Activated CD4-positive, alpha-beta memory T cell treated with anti-CD3 and anti-CD28 coated beads for 36 hours (primary cell): ENCODE measurements around the gene SLC23A1. TPM values are rescaled to one million over a fixed set of nuclear protein-coding genes. Genes with fewer than 3 reads are reported as not detected.

Source experiments
- CTCF ChIA-PET: fragments of 350-600 bp; sonication (Branson Sonifier 250); formaldehyde crosslinking; loops from one replicate; lab custom pipeline; 2021; ENCODE audit warnings: antibody characterized with exemption, inconsistent platforms; lab: Charles Lee
- POLR2A ChIA-PET: fragments of 350-600 bp; sonication (Branson Sonifier 250); formaldehyde crosslinking; loops from one replicate; lab custom pipeline; 2021; ENCODE audit warnings: antibody characterized with exemption; lab: Charles Lee
- DNase-seq: peaks from one replicate; pipeline ENCODE4 v3.0.0-alpha.2; 2020
- H3K27ac Mint-ChIP-seq: one replicate; pipeline ENCODE4 v1.8.0; 2021; ENCODE audit warnings: mixed read lengths
- H3K27me3 Mint-ChIP-seq: one replicate; pipeline ENCODE4 v1.8.0; 2021; ENCODE audit warnings: mixed read lengths
- H3K36me3 Mint-ChIP-seq: one replicate; pipeline ENCODE4 v1.8.0; 2021; ENCODE audit warnings: mixed read lengths
- H3K4me1 Mint-ChIP-seq: one replicate; pipeline ENCODE4 v1.8.0; 2021; ENCODE audit warnings: low read depth, mixed read lengths
- H3K4me3 Mint-ChIP-seq: one replicate; pipeline ENCODE4 v1.8.0; 2021; ENCODE audit warnings: mild to moderate bottlenecking, mixed read lengths
- H3K9me3 Mint-ChIP-seq: one replicate; pipeline ENCODE4 v1.8.0; 2021; ENCODE audit warnings: mixed read lengths
- intact Hi-C: fragments of 100-400 bp; cut with micrococcal nuclease; formaldehyde crosslinking; loops from one replicate; pipeline ENCODE4 v1.15.1; 2023
- total RNA-seq, 2 experiments: library from RNA; stranded (reverse); gene quantifications; one replicate each; pipeline ENCODE4 v1.2.3, GENCODE V29; 2021

SLC23A1 gene
- total RNA-seq, 2 experiments from 2014 or later: 1.0 to 1.4 TPM

DNA sequence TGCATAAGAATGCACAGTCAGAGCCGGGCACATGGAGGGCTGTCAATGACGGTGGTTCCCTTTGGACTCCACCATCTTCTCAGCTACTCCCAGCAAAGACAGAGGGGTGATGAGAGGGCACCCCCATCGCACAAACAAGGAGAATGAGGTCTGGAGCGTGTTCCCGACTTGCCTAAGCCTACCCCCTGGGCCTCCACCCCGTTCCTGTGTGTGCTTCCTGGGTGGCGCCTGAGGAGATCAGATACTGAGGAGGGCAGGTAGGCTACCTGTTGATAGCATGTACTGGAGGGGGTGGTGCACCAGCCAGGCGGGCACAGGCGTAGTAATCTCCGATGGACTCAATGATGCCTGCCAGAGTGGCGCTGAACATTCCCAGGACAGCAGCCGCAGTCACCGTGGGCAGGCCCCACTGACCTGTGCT is 4.1 kb downstream of the SLC23A1 start:
- no peaks in the 10 kb centered on the region for H3K9me3 Mint-ChIP-seq
- no peaks in the 10 kb centered on the region for H3K27me3 Mint-ChIP-seq
- CTCF ChIA-PET: no interaction called here
- no peak for DNase-seq
- H3K4me3 Mint-ChIP-seq: no peak overlapping the region
- POLR2A ChIA-PET: no interaction called here
- no peak overlapping the region for H3K27ac Mint-ChIP-seq
- no peaks in the 10 kb centered on the region for H3K36me3 Mint-ChIP-seq
- intact Hi-C loops: no loop called here
- no peaks in the 10 kb centered on the region for H3K4me1 Mint-ChIP-seq

- H3K27me3 Mint-ChIP-seq: no peaks in the 10 kb centered on the region
- no peak overlapping the region for H3K27ac Mint-ChIP-seq
- DNase-seq: no peak
- no peaks in the 10 kb centered on the region for H3K36me3 Mint-ChIP-seq
- H3K9me3 Mint-ChIP-seq: no peaks in the 10 kb centered on the region
- intact Hi-C loops: no loop called here
- CTCF ChIA-PET: no interaction called here
- POLR2A ChIA-PET: no interaction called here
- no peak overlapping the region for H3K4me3 Mint-ChIP-seq
- no peaks in the 10 kb centered on the region for H3K4me1 Mint-ChIP-seq
Observed at GRCh38 chr5:139378101-139378825, 4.8 kb downstream of the SLC23A1 start.

DNA sequence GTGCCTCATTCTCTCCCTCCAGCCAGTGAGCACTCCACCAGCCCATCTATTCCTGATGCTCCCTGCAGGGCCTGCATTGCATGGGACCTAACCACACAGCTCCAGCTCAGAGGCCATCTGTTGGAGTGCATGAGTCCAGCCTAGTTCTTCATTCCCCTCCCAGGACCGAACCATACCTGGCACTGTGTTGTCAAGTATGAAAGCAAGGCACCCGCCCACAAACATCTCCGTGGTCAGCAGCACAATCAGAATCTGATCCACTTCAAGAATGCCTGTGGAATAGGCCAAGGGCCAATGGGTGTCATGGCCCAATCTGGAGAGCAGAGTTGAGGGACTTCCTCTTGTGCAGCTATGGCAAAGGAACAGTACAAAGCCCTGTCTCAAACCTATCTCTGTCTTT is 5.9 kb downstream of the SLC23A1 start:
- H3K27ac Mint-ChIP-seq: no peak overlapping the region
- peaks cover under 1% of the 10 kb centered on the region for H3K4me1 Mint-ChIP-seq
- H3K36me3 Mint-ChIP-seq: no peaks in the 10 kb centered on the region
- ChIA-PET POLR2A (no interaction called here), CTCF (interaction anchor here (1.9 kb wide), 1 partner anchor 15 kb away, joined by 6 read pairs; no protein-coding TSS in a partner anchor)
- H3K9me3 Mint-ChIP-seq: no peaks in the 10 kb centered on the region
- intact Hi-C loops: no loop called here
- H3K27me3 Mint-ChIP-seq: no peaks in the 10 kb centered on the region
- H3K4me3 Mint-ChIP-seq: no peak overlapping the region
- no peak for DNase-seq

GRCh38 chr5:139376364-139376763 is 6.7 kb downstream of the SLC23A1 start:
- no peaks in the 10 kb centered on the region for H3K27me3 Mint-ChIP-seq
- CTCF ChIA-PET: interaction anchor here (1.9 kb wide), 1 partner anchor 16 kb away, joined by 6 read pairs; no protein-coding TSS in a partner anchor

GRCh38 chr5:139374909-139375308 is 8.2 kb downstream of the SLC23A1 start:
- Mint-ChIP-seq H3K27me3 (no peaks in the 10 kb centered on the region), H3K4me1 (peaks cover 13% of the 10 kb centered on the region), H3K27ac (no peak overlapping the region), H3K4me3 (no peak overlapping the region), H3K36me3 (peaks cover 1% of the 10 kb centered on the region), H3K9me3 (no peaks in the 10 kb centered on the region)
- intact Hi-C loops: no loop called here
- ChIA-PET CTCF (interaction anchor here (1.6 kb wide), 1 partner anchor 124 kb away, joined by 3 read pairs; no protein-coding TSS in a partner anchor), POLR2A (interaction anchor here (1.3 to 1.5 kb wide), 2 partner anchors 10 to 15 kb away, joined by 3 to 5 read pairs; partner anchors contain the start of gene MZB1)
- DNase-seq: no peak

More at GRCh38 chr5:139376364-139376763, 6.7 kb downstream of the SLC23A1 start:
- no peak overlapping the region for H3K4me3 Mint-ChIP-seq
- no peak for DNase-seq
- no peaks in the 10 kb centered on the region for H3K9me3 Mint-ChIP-seq
- no peaks in the 10 kb centered on the region for H3K36me3 Mint-ChIP-seq
- intact Hi-C loops: no loop called here
- peaks cover 9% of the 10 kb centered on the region for H3K4me1 Mint-ChIP-seq
- no peak overlapping the region for H3K27ac Mint-ChIP-seq
- POLR2A ChIA-PET: no interaction called here

- no peaks in the 10 kb centered on the region for H3K9me3 Mint-ChIP-seq
- H3K4me3 Mint-ChIP-seq: no peak overlapping the region
- intact Hi-C loops: no loop called here
- ChIA-PET POLR2A (interaction anchor here (1.0 kb wide), 2 partner anchors 20 to 42 kb away, joined by 3 to 5 read pairs; no protein-coding TSS in a partner anchor), CTCF (interaction anchor here (0.6 to 1.1 kb wide), 3 partner anchors 31 to 79 kb away, joined by 3 read pairs; no protein-coding TSS in a partner anchor)
- peak overlapping the region; percentile 19 for H3K27ac Mint-ChIP-seq
- no peaks in the 10 kb centered on the region for H3K27me3 Mint-ChIP-seq
- peaks cover 6% of the 10 kb centered on the region for H3K36me3 Mint-ChIP-seq
- no peak for DNase-seq
- peaks cover 13% of the 10 kb centered on the region for H3K4me1 Mint-ChIP-seq
Observed at GRCh38 chr5:139371482-139372435, 11.3 kb downstream of the SLC23A1 start.

DNA sequence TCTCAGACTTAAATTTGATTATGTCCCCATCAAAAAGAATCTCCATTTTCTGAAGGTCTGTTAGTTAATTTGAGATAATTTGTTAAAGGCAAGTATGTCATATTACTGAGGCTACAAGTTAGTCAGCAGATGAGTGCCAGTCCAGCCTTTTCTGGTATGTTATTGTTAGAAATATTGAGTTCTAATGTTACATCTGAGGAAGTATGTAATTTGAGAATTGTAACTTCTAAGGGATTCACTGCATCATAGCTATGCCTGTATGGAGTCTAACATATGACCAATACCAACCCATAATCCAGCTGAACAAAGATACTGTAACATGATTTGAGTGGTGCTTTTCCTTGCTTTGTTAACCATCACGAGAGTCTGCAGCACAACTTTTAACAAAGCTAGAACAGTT is 13.9 kb downstream of the SLC23A1 start:
- Mint-ChIP-seq H3K4me1 (peaks cover 13% of the 10 kb centered on the region), H3K27ac (no peak overlapping the region), H3K4me3 (no peak overlapping the region), H3K9me3 (no peaks in the 10 kb centered on the region), H3K36me3 (peaks cover 19% of the 10 kb centered on the region), H3K27me3 (no peaks in the 10 kb centered on the region)
- DNase-seq: no peak
- intact Hi-C loops: no loop called here
- ChIA-PET POLR2A (no interaction called here), CTCF (interaction anchor here (1.1 kb wide), 1 partner anchor 118 kb away, joined by 3 read pairs; no protein-coding TSS in a partner anchor)

- ChIA-PET CTCF (interaction anchor here (1.1 kb wide), 1 partner anchor 118 kb away, joined by 3 read pairs; no protein-coding TSS in a partner anchor), POLR2A (no interaction called here)
- H3K27me3 Mint-ChIP-seq: no peaks in the 10 kb centered on the region
- peaks cover 18% of the 10 kb centered on the region for H3K4me1 Mint-ChIP-seq
- intact Hi-C loops: no loop called here
- peaks cover 24% of the 10 kb centered on the region for H3K36me3 Mint-ChIP-seq
- no peaks in the 10 kb centered on the region for H3K9me3 Mint-ChIP-seq
- no peak overlapping the region for H3K27ac Mint-ChIP-seq
- no peak for DNase-seq
- H3K4me3 Mint-ChIP-seq: no peak overlapping the region
Observed at GRCh38 chr5:139368613-139369012, 14.5 kb downstream of the SLC23A1 start.

DNA sequence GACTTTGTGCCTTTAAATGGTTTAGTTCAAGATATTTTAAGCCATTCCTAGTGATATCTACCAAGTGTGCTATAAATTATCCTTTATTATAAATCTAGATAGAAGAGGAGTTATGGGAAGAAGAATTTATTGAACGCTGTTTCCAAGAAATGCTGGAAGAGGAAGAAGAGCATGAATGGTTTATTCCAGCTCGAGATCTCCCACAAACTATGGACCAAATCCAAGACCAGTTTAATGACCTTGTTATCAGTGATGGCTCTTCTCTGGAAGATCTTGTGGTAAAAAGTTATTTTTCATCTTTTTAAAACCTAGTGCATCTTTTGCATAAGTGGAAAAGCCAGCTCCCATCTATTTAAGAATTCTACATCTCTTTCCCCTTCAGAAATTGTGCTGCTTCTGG is 18.6 kb downstream of the SLC23A1 start:
- ChIA-PET CTCF (no interaction called here), POLR2A (no interaction called here)
- no peaks in the 10 kb centered on the region for H3K9me3 Mint-ChIP-seq
- DNase-seq: no peak
- no peak overlapping the region for H3K27ac Mint-ChIP-seq
- peaks cover 9% of the 10 kb centered on the region for H3K4me1 Mint-ChIP-seq
- H3K36me3 Mint-ChIP-seq: peaks cover 27% of the 10 kb centered on the region
- H3K4me3 Mint-ChIP-seq: no peak overlapping the region
- H3K27me3 Mint-ChIP-seq: no peaks in the 10 kb centered on the region
- intact Hi-C loops: no loop called here

- DNase-seq: no peak
- intact Hi-C loops: no loop called here
- no peaks in the 10 kb centered on the region for H3K27me3 Mint-ChIP-seq
- ChIA-PET CTCF (no interaction called here), POLR2A (no interaction called here)
- H3K27ac Mint-ChIP-seq: peak overlapping the region; percentile 10
- no peak overlapping the region for H3K4me3 Mint-ChIP-seq
- H3K9me3 Mint-ChIP-seq: no peaks in the 10 kb centered on the region
- peaks cover 9% of the 10 kb centered on the region for H3K4me1 Mint-ChIP-seq
- peaks cover 27% of the 10 kb centered on the region for H3K36me3 Mint-ChIP-seq
Observed at GRCh38 chr5:139363937-139364336, 19.2 kb downstream of the SLC23A1 start.

GRCh38 chr5:139361835-139362429 is 21.2 kb downstream of the SLC23A1 start:
- POLR2A ChIA-PET: interaction anchor here (0.6 to 0.7 kb wide), 2 partner anchors 27 to 78 kb away, joined by 4 to 5 read pairs; no protein-coding TSS in a partner anchor
- Mint-ChIP-seq H3K27me3 (no peaks in the 10 kb centered on the region), H3K9me3 (no peaks in the 10 kb centered on the region), H3K4me1 (peaks cover 15% of the 10 kb centered on the region), H3K4me3 (no peak overlapping the region), H3K27ac (no peak overlapping the region), H3K36me3 (peaks cover 26% of the 10 kb centered on the region)
- intact Hi-C loops: no loop called here
- CTCF ChIA-PET: no interaction called here
- DNase-seq: no peak
